ENCODE measurements around the gene PDCD4. TPM values are rescaled to one million over a fixed set of nuclear protein-coding genes. Genes with fewer than 3 reads are reported as not detected.

Gene PDCD4
- total and polyA plus RNA-seq, 2 of the 8 experiments (the other 6 are each of a cell fraction or from before 2014, with no cell fraction given): 3.3 to 26.8 TPM

DNA sequence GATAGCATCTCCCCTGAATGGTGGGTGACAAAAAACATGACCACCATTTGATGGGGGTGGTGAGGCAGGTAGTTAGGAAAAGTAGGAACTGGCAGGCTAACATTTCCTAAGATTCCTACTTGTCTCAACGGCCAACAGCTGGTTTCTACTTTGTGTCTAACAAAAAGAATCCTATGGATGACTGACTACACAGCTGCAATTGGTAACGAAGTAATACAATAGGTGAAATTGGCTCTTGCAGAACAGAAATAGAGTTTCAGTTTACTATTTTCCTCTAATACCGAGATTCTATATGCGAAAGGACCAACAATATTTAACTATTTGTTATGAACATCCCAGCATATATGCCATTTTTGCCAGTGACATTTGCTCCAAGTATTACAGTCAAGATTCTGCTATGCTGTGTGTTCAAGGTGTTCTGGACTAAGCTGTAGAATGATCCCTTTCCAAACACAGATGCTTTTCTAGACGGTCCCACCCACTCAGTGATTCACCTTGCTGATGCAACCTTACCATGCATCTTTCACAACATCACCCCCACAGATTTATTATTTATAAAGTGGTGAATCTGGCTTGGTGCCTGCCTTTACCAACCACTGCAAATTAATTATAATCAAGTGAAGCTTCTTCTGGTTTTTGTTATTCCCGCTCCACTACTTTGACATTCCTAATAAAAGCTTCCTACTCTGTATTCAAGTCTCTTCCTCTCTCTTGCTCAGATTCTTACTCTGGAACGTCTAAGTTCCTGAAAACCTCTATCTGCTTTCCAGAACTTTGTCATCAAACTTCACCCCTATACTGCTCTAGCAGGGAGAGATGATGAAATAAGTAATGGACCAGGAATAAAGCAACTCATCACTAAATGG lies 30.5 kb downstream of the PDCD4 start:
- no peaks in the 10 kb centered on the region for H3K9me3 ChIP-seq (ENCODE audit: insufficient read depth in 2 of 2, low read depth in 1 of 2, low read length in 1 of 2)
- H4K20me1 ChIP-seq (replicated peaks in 1 of 2; ENCODE audit: control insufficient read depth in 1 of 2, insufficient read depth in 2 of 2, low read length in 2 of 2): peaks cover 0 to 1% of the 10 kb centered on the region in 2 experiments
- H2BK12ac ChIP-seq (ENCODE audit: low read depth, low read length): no peak overlapping the region
- no peak overlapping the region for H3K9ac ChIP-seq (replicated peaks in 1 of 4; ENCODE audit: extremely low read depth in 1 of 4, low read depth in 3 of 4, low read length in 3 of 4)
- no peak overlapping the region for H3K23ac ChIP-seq (ENCODE audit: insufficient read length)
- no peak overlapping the region for H2BK20ac ChIP-seq (ENCODE audit: low read length)
- no peak overlapping the region for H4K8ac ChIP-seq (ENCODE audit: extremely low read depth, insufficient read depth, low read length)
- H4K5ac ChIP-seq (ENCODE audit: insufficient read length, low read depth, low read length): no peak overlapping the region
- no peak overlapping the region for H2AK5ac ChIP-seq (ENCODE audit: low read depth, low read length)
- FAIRE-seq (no peak), DNase-seq (ENCODE audit: low read depth in 1 of 2, low spot score in 2 of 2) (no peak)
- H3K23me2 ChIP-seq (ENCODE audit: low read depth, low read length): no peaks in the 10 kb centered on the region
- H3K4me1 ChIP-seq (replicated peaks in 1 of 4; ENCODE audit: control insufficient read depth in 3 of 4, insufficient read depth in 4 of 4, low read length in 3 of 4): no peaks in the 10 kb centered on the region; a peak in 1 of 7 replicates
- H3K27ac ChIP-seq (ENCODE audit: low read depth, low read length): no peak overlapping the region
- H3K4me2 ChIP-seq (ENCODE audit: insufficient read depth in 1 of 2, low read depth in 2 of 2, low read length in 2 of 2): no peak overlapping the region
- no peak overlapping the region for H2AFZ ChIP-seq (ENCODE audit: low read length)
- ChIA-PET CTCF (ENCODE audit: partially characterized antibody) (interaction anchor here (0.6 to 3.1 kb wide), 5 partner anchors 8 to 1228 kb away, joined by 3 to 13 read pairs (median 3); no protein-coding TSS in a partner anchor), POLR2A (ENCODE audit: partially characterized antibody) (interaction anchor here (0.7 to 1.5 kb wide), 6 partner anchors 18 to 317 kb away, joined by 3 to 4 read pairs (median 3); partner anchors contain the start of gene PDCD4)
- no peaks in the 10 kb centered on the region for H3K79me2 ChIP-seq (ENCODE audit: control insufficient read depth in 1 of 2, insufficient read depth in 2 of 2, low read length in 2 of 2)
- H3K79me1 ChIP-seq (ENCODE audit: low read depth, low read length): no peaks in the 10 kb centered on the region
- H3K27me3 ChIP-seq (replicated peaks in 1 of 4; ENCODE audit: control insufficient read depth in 3 of 4, extremely low read depth in 1 of 4, insufficient read depth in 3 of 4, low read length in 3 of 4): no peaks in the 10 kb centered on the region
- H3K36me3 ChIP-seq (ENCODE audit: control insufficient read depth in 2 of 4, insufficient read depth in 4 of 4, low read length in 3 of 4): peaks cover 0 to 13% (median 0%) of the 10 kb centered on the region in 4 experiments; a peak in 1 of 8 replicates
- H3K4ac ChIP-seq (replicated peaks; ENCODE audit: insufficient read length, low read depth, low read length): no peak overlapping the region
- H2BK5ac ChIP-seq (ENCODE audit: low read depth, low read length): no peak overlapping the region
- H3K4me3 ChIP-seq (ENCODE audit: extremely low read depth in 1 of 4, insufficient read depth in 2 of 4, low read depth in 3 of 4, low read length in 4 of 4): no peak overlapping the region
- H3K14ac ChIP-seq (ENCODE audit: insufficient read length): no peak overlapping the region
- no peak overlapping the region for H3K56ac ChIP-seq (replicated peaks; ENCODE audit: insufficient read length, low read depth, low read length)
- WGBS, 2 experiments (ENCODE audit: extremely low coverage in 1 of 2, insufficient coverage in 1 of 2, insufficient read length in 1 of 2, insufficient replicate concordance in 2 of 2, low coverage in 1 of 2, low lambda C conversion rate in 2 of 2, missing lambda C conversion rate in 1 of 2): 88% methylated on average over 7 of the region's 7 CpGs; no CpG with 5 or more reads in 1 of the 2 experiments
- H4K91ac ChIP-seq (replicated peaks; ENCODE audit: insufficient read length, low read length): no peak overlapping the region
- H2BK120ac ChIP-seq (replicated peaks; ENCODE audit: low read depth, low read length): no peak overlapping the region
- H2BK15ac ChIP-seq (ENCODE audit: low read length): no peak overlapping the region
- H3K18ac ChIP-seq (ENCODE audit: extremely low read depth, low read length): no peak overlapping the region
- TF ChIP-seq KDM5A (IDR thresholded peaks at IDR 0.05; ENCODE audit: low read length) (no peak), SIN3A (conservative IDR thresholded peaks at IDR 0.05 in 1 of 2, IDR thresholded peaks at IDR 0.05 in 1 of 2; ENCODE audit: low read depth in 1 of 2, low read length in 2 of 2) (no peak), NANOG (IDR thresholded peaks at IDR 0.05; ENCODE audit: insufficient read depth, low read depth, low read length, poor library complexity, severe bottlenecking) (no peak), KDM4A (IDR thresholded peaks at IDR 0.05; ENCODE audit: low read depth, low read length, severe bottlenecking) (no peak), CREB1 (IDR thresholded peaks at IDR 0.05) (no peak), SIX5 (IDR thresholded peaks at IDR 0.05; ENCODE audit: low read depth, low read length) (no peak), ZNF274 (IDR thresholded peaks at IDR 0.05; ENCODE audit: borderline replicate concordance, extremely low read depth, low read length) (no peak), TCF12 (IDR thresholded peaks at IDR 0.05; ENCODE audit: low read depth, low read length) (no peak), TAF1 (IDR thresholded peaks at IDR 0.05; ENCODE audit: low read depth, low read length) (no peak), SAP30 (IDR thresholded peaks at IDR 0.05; ENCODE audit: insufficient read depth, insufficient replicate concordance, low read length) (no peak), TEAD4 (IDR thresholded peaks at IDR 0.05; ENCODE audit: low read depth, low read length) (no peak), CBX5 (IDR thresholded peaks at IDR 0.05; ENCODE audit: low read depth, low read length) (no peak), YY1 (IDR thresholded peaks at IDR 0.05; ENCODE audit: low read depth, low read length) (no peak)
